Measurements from ENCODE around the gene RAB11A. TPM values are rescaled to one million over a fixed set of nuclear protein-coding genes. Genes with fewer than 3 reads are reported as not detected.

The RAB11A gene
- total RNA-seq, 2 donors from 2014 or later: 233 to 295 TPM

GRCh38 chr15:65881766-65882434 is 12.6 kb downstream of the RAB11A start:
- DNase-seq: no peak
- H3K36me3 ChIP-seq (ENCODE audit: control insufficient read depth, insufficient read depth, low read length): peaks cover 98% of the 10 kb centered on the region
- no peaks in the 10 kb centered on the region for H3K27me3 ChIP-seq (ENCODE audit: control insufficient read depth, insufficient read depth, low read length, poor library complexity, severe bottlenecking)
- TF ChIP-seq, protein P1, sequence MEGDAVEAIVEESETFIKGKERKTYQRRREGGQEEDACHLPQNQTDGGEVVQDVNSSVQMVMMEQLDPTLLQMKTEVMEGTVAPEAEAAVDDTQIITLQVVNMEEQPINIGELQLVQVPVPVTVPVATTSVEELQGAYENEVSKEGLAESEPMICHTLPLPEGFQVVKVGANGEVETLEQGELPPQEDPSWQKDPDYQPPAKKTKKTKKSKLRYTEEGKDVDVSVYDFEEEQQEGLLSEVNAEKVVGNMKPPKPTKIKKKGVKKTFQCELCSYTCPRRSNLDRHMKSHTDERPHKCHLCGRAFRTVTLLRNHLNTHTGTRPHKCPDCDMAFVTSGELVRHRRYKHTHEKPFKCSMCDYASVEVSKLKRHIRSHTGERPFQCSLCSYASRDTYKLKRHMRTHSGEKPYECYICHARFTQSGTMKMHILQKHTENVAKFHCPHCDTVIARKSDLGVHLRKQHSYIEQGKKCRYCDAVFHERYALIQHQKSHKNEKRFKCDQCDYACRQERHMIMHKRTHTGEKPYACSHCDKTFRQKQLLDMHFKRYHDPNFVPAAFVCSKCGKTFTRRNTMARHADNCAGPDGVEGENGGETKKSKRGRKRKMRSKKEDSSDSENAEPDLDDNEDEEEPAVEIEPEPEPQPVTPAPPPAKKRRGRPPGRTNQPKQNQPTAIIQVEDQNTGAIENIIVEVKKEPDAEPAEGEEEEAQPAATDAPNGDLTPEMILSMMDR (conservative IDR thresholded peaks at IDR 0.05): no peak
- H3K27ac Mint-ChIP-seq: no peak overlapping the region
- H3K9ac ChIP-seq (ENCODE audit: extremely low read depth, low read length, poor library complexity, severe bottlenecking): no peak overlapping the region
- no peaks in the 10 kb centered on the region for H3K9me3 ChIP-seq (ENCODE audit: control insufficient read depth, low read length)
- no peak overlapping the region for H3K4me3 ChIP-seq (ENCODE audit: low read length)
- no peaks in the 10 kb centered on the region for H3K9me3 Mint-ChIP-seq
- no peaks in the 10 kb centered on the region for H3K4me1 ChIP-seq (ENCODE audit: control insufficient read depth, insufficient read depth, low read length)
- WGBS, 2 experiments (ENCODE audit: insufficient coverage in 1 of 2, insufficient read length in 1 of 2): 90 to 96% methylated on average over 2 to 3 of the region's 3 CpGs
- no peaks in the 10 kb centered on the region for H3K27me3 Mint-ChIP-seq (ENCODE audit: insufficient read depth)
- H3K36me3 Mint-ChIP-seq (ENCODE audit: low read depth): peaks cover 59% of the 10 kb centered on the region
- H3K4me1 Mint-ChIP-seq: peaks cover 21% of the 10 kb centered on the region
- H3K4me3 Mint-ChIP-seq: no peak overlapping the region
- no peak overlapping the region for H3K27ac ChIP-seq (ENCODE audit: low read depth, low read length)

DNA sequence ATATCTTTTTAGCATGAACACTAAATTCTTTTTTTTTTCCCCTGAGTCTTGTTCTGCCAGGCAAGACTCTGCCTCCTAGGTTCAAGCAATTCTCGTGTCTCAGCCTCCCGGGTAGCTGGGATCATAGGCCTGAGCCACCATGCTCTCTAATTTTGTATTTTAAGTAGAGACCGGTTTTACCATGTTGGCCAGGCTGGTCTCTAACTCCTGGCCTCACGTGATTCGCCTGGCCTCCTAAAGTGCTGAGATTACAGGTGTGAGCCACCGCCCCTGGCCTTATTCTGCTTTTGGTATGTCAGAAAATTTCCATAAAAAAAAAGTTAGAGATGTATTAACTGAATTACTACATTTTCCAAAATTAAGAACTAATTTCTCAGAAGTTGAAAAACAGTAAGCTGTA is 14.3 kb downstream of the RAB11A start:
- WGBS, 2 experiments (ENCODE audit: insufficient coverage in 1 of 2, insufficient read length in 1 of 2): 83 to 90% methylated on average over 3 to 6 of the region's 6 CpGs
- TF ChIP-seq, protein P1 (conservative IDR thresholded peaks at IDR 0.05): no peak
- H3K9me3 Mint-ChIP-seq: no peaks in the 10 kb centered on the region
- H3K27me3 ChIP-seq (ENCODE audit: control insufficient read depth, insufficient read depth, low read length, poor library complexity, severe bottlenecking): no peaks in the 10 kb centered on the region
- H3K9ac ChIP-seq (ENCODE audit: extremely low read depth, low read length, poor library complexity, severe bottlenecking): no peak overlapping the region
- H3K36me3 ChIP-seq (ENCODE audit: control insufficient read depth, insufficient read depth, low read length): peaks cover 98% of the 10 kb centered on the region
- H3K27ac Mint-ChIP-seq: no peak overlapping the region
- H3K4me3 Mint-ChIP-seq: no peak overlapping the region
- no peak overlapping the region for H3K27ac ChIP-seq (ENCODE audit: low read depth, low read length)
- H3K4me1 Mint-ChIP-seq: peaks cover 21% of the 10 kb centered on the region
- no peak overlapping the region for H3K4me3 ChIP-seq (ENCODE audit: low read length)
- H3K4me1 ChIP-seq (ENCODE audit: control insufficient read depth, insufficient read depth, low read length): no peaks in the 10 kb centered on the region
- peaks cover 63% of the 10 kb centered on the region for H3K36me3 Mint-ChIP-seq (ENCODE audit: low read depth)
- H3K27me3 Mint-ChIP-seq (ENCODE audit: insufficient read depth): no peaks in the 10 kb centered on the region
- DNase-seq: no peak
- H3K9me3 ChIP-seq (ENCODE audit: control insufficient read depth, low read length): no peaks in the 10 kb centered on the region

- H3K4me1 ChIP-seq (ENCODE audit: control insufficient read depth, insufficient read depth, low read length): no peaks in the 10 kb centered on the region
- no peak overlapping the region for H3K9ac ChIP-seq (ENCODE audit: extremely low read depth, low read length, poor library complexity, severe bottlenecking)
- H3K27ac ChIP-seq (ENCODE audit: low read depth, low read length): no peak overlapping the region
- H3K4me3 ChIP-seq (ENCODE audit: low read length): no peak overlapping the region
- H3K4me3 Mint-ChIP-seq: no peak overlapping the region
- H3K27me3 ChIP-seq (ENCODE audit: control insufficient read depth, insufficient read depth, low read length, poor library complexity, severe bottlenecking): no peaks in the 10 kb centered on the region
- no peaks in the 10 kb centered on the region for H3K27me3 Mint-ChIP-seq (ENCODE audit: insufficient read depth)
- H3K4me1 Mint-ChIP-seq: peaks cover 21% of the 10 kb centered on the region
- no peak overlapping the region for H3K27ac Mint-ChIP-seq
- H3K9me3 ChIP-seq (ENCODE audit: control insufficient read depth, low read length): no peaks in the 10 kb centered on the region
- no peaks in the 10 kb centered on the region for H3K9me3 Mint-ChIP-seq
- no peak for DNase-seq
- TF ChIP-seq, protein P1 (conservative IDR thresholded peaks at IDR 0.05): no peak
- peaks cover 99% of the 10 kb centered on the region for H3K36me3 ChIP-seq (ENCODE audit: control insufficient read depth, insufficient read depth, low read length)
- H3K36me3 Mint-ChIP-seq (ENCODE audit: low read depth): peaks cover 68% of the 10 kb centered on the region
Observed at GRCh38 chr15:65884511-65884910, 15.2 kb downstream of the RAB11A start.

All from endodermal cell (in vitro differentiated cells).